Upper lobe of left lung (tissue), 6 donors: Measurements from ENCODE around the gene TBC1D3B. TPM values are rescaled to one million over a fixed set of nuclear protein-coding genes. Genes with fewer than 3 reads are reported as not detected.
"Not testable (repeated sequence)": the region's sequence is repeated elsewhere in the genome, so short reads cannot be mapped to it uniquely, and the experiment has no call there.

ENCODE experiments used
- ATAC-seq, 2 donors: fragments of 200-7000 bp; cut with Tn5 transposase; one replicate each; pipeline ENCODE4 v1.9.1; 2022; ENCODE audit warnings: mild to moderate bottlenecking in 2 of 2, moderate library complexity in 2 of 2; ENCODE audit not compliant: low FRiP score in 2 of 2
- DNase-seq, 2 donors: peaks; one replicate each; pipeline ENCODE4 v3.0.0-alpha.2; 2019 to 2020
- H3K27ac ChIP-seq, 4 donors: fragments of 200-600 bp; sonication (generic); one replicate each; pipeline ENCODE4 v1.5.1; 2016 to 2019
- H3K27me3 ChIP-seq, 4 donors: fragments of 200-600 bp; sonication (generic); one replicate each; pipeline ENCODE4 v1.5.1; 2017 to 2019
- H3K36me3 ChIP-seq, 4 donors: fragments of 200-600 bp; sonication (generic); one replicate each; pipeline ENCODE4 v1.5.1; 2016 to 2019
- H3K4me1 ChIP-seq, 4 donors: fragments of 200-600 bp; sonication (generic); one replicate each; pipeline ENCODE4 v1.5.1; 2018 to 2019
- H3K4me3 ChIP-seq, 4 donors: fragments of 200-600 bp; sonication (generic); one replicate each; pipeline ENCODE4 v1.5.1; 2017 to 2019; ENCODE audit warnings: mild to moderate bottlenecking in 2 of 4, moderate library complexity in 1 of 4
- H3K9me3 ChIP-seq, 4 donors: fragments of 200-600 bp; sonication (generic); one replicate each; pipeline ENCODE4 v1.5.1; 2018 to 2019
- CTCF ChIP-seq, 6 experiments: fragments of 450-650 bp in 4 of 6; fragments of 200-600 bp in 2 of 6; sonication (generic) in 2 of 6; IDR thresholded peaks; one replicate each; pipeline ENCODE4 v1.5.1; 2016 to 2019; ENCODE audit warnings: antibody characterized with exemption in 6 of 6
- EP300 ChIP-seq, 4 donors: sonication (generic); formaldehyde crosslinking; IDR thresholded peaks; one replicate each; pipeline ENCODE4 v1.5.1; 2017; ENCODE audit warnings: antibody characterized with exemption in 4 of 4, control low read depth in 2 of 4
- POLR2A ChIP-seq, 4 donors: fragments of 450-650 bp; IDR thresholded peaks; one replicate each; pipeline ENCODE4 v1.5.1; 2016 to 2017; ENCODE audit warnings: antibody characterized with exemption in 4 of 4, mild to moderate bottlenecking in 2 of 4
- POLR2AphosphoS5 ChIP-seq, 2 donors: sonication (generic); formaldehyde crosslinking; IDR thresholded peaks; one replicate each; pipeline ENCODE4 v1.5.1; 2017; ENCODE audit warnings: antibody characterized with exemption in 2 of 2
- WGBS, 2 donors: methylation state at CpG; one replicate each; pipeline ENCODE4 v1.1.5; 2017 to 2018; 5-methylcytosine and 5-hydroxymethylcytosine counted together
- total RNA-seq, 6 donors: library from RNA; depleted of rRNA in 4 of 6; stranded (reverse); fragments of >200 nt in 4 of 6; gene quantifications; one replicate each; pipeline versions ENCODE4 v1.1.0 to v1.2.1, GENCODE V29; 2016 to 2021
- donor health status: DM: no; HTN: no; CAD: no; lungs with moderate emphysema.
- donor health status: DM: no; HTN: yes; CAD: no; lungs with severe emphysema.

Gene TBC1D3B
- total RNA-seq, 6 donors from 2014 or later: 3.6 to 8.9 (median 7.0) TPM; not detected in 1

GRCh38 chr17:36213695-36214094 is 37.3 kb upstream of the TBC1D3B start:
- Histone ChIP-seq H3K27ac (no peak overlapping the region), H3K4me3 (no peak overlapping the region), H3K27me3 (no peaks in the 10 kb centered on the region), H3K9me3 (no peaks in the 10 kb centered on the region), H3K36me3 (no peaks in the 10 kb centered on the region), H3K4me1 (peaks cover 0 to 33% (median 0%) of the 10 kb centered on the region in 4 donors)
- no peak for ATAC-seq
- no peak for DNase-seq
- TF ChIP-seq POLR2A (IDR thresholded peaks at IDR 0.05) (no peak), POLR2AphosphoS5 (IDR thresholded peaks at IDR 0.05) (no peak), EP300 (IDR thresholded peaks at IDR 0.05) (no peak), CTCF (IDR thresholded peaks at IDR 0.05) (no peak)
- 78 to 83% methylated on average over 1 to 3 of the region's 3 CpGs for WGBS, 2 donors

- no peak for TF ChIP-seq POLR2A (IDR thresholded peaks at IDR 0.05)
- TF ChIP-seq POLR2AphosphoS5 (IDR thresholded peaks at IDR 0.05): no peak
- TF ChIP-seq EP300 (IDR thresholded peaks at IDR 0.05): no peak
- TF ChIP-seq CTCF (IDR thresholded peaks at IDR 0.05): no peak
Observed at GRCh38 chr17:36212966-36213365, 36.5 kb upstream of the TBC1D3B start.

GRCh38 chr17:36212272-36212605 is 35.8 kb upstream of the TBC1D3B start:
- Histone ChIP-seq H3K9me3 (no peaks in the 10 kb centered on the region), H3K27ac (peak overlapping the region in 2 of 4 donors; percentile 12 to 46), H3K4me3 (no peak overlapping the region), H3K36me3 (no peaks in the 10 kb centered on the region), H3K27me3 (no peaks in the 10 kb centered on the region), H3K4me1 (peaks cover 0 to 33% (median 0%) of the 10 kb centered on the region in 4 donors)
- TF ChIP-seq POLR2AphosphoS5 (IDR thresholded peaks at IDR 0.05) (no peak), EP300 (IDR thresholded peaks at IDR 0.05) (no peak), POLR2A (IDR thresholded peaks at IDR 0.05) (no peak), CTCF (IDR thresholded peaks at IDR 0.05) (no peak)
- ATAC-seq (no peak), DNase-seq (no peak)
- WGBS, 2 donors: 51 to 56% methylated on average over 3 to 4 of the region's 4 CpGs

More at GRCh38 chr17:36212966-36213365, 36.5 kb upstream of the TBC1D3B start:
- DNase-seq: no peak
- no peaks in the 10 kb centered on the region for H3K9me3 ChIP-seq
- no peak overlapping the region for H3K4me3 ChIP-seq
- peaks cover 0 to 33% (median 0%) of the 10 kb centered on the region in 4 donors for H3K4me1 ChIP-seq
- no peaks in the 10 kb centered on the region for H3K36me3 ChIP-seq
- H3K27ac ChIP-seq: peak overlapping the region in 1 of 4 donors; percentile 46
- WGBS, 2 donors: 79% methylated on average over 3 of the region's 3 CpGs
- peak in 1 of 2 donors; percentile 16 for ATAC-seq
- H3K27me3 ChIP-seq: no peaks in the 10 kb centered on the region

GRCh38 chr17:36211484-36212271 is 35.2 kb upstream of the TBC1D3B start:
- not testable (repeated sequence) for H3K27me3 ChIP-seq, H3K36me3 ChIP-seq, H3K9me3 ChIP-seq, H3K4me3 ChIP-seq
- 38 to 45% methylated on average over 10 of the region's 10 CpGs for WGBS, 2 donors
- peaks cover 0 to 33% (median 0%) of the 10 kb centered on the region in 4 donors for H3K4me1 ChIP-seq
- peak in 1 of 2 donors; percentile 68 for DNase-seq
- H3K27ac ChIP-seq: peak overlapping the region in 2 of 4 donors; percentile 12 to 46
- ATAC-seq: peak; percentile 11 to 43

- peak in 1 of 2 donors; percentile 17 for TF ChIP-seq POLR2AphosphoS5 (IDR thresholded peaks at IDR 0.05)
- DNase-seq (peak in 1 of 2 donors; percentile 64), ATAC-seq (peak; percentile 35 to 80)
- H3K27ac ChIP-seq: peak within 1 kb of the TSS in 2 of 4 donors; percentile 42 to 52
- not testable (repeated sequence) for H3K4me3 ChIP-seq, H3K36me3 ChIP-seq, H3K27me3 ChIP-seq, H3K9me3 ChIP-seq
- H3K4me1 ChIP-seq: peaks cover 0 to 33% (median 0%) of the 10 kb centered on the region in 4 donors
- WGBS, 2 donors: 57 to 63% methylated on average over 6 to 7 of the region's 7 CpGs
Observed at GRCh38 chr17:36210439-36211211, 34.2 kb upstream of the TBC1D3B start, which contains the start of gene CCL4L2. TSS of gene CCL4L2 (plus strand) at chr17:36211063.
